Fibroblast of gingiva (primary cell): ENCODE measurements around the gene B3GNT7.
"Not testable (repeated sequence)": the region's sequence is repeated elsewhere in the genome, so short reads cannot be mapped to it uniquely, and the experiment has no call there.

Experiments
- DNase-seq: peaks from one replicate; pipeline ENCODE4 v3.0.0-alpha.2; 2011; ENCODE audit warnings: low read depth

B3GNT7 gene

GRCh38 chr2:231367178-231367577 lies 28.3 kb upstream of the B3GNT7 start:
- DNase-seq: no peak

GRCh38 chr2:231369580-231370428 lies 25.7 kb upstream of the B3GNT7 start:
- DNase-seq: no peak

- DNase-seq: no peak
Observed at GRCh38 chr2:231370429-231370748, 25.1 kb upstream of the B3GNT7 start.

- no peak for DNase-seq
Observed at GRCh38 chr2:231370749-231371429, 24.6 kb upstream of the B3GNT7 start.

- no peak for DNase-seq
Observed at GRCh38 chr2:231371430-231372054, 24.0 kb upstream of the B3GNT7 start.

- no peak for DNase-seq
Observed at GRCh38 chr2:231372326-231372725, 23.2 kb upstream of the B3GNT7 start.

GRCh38 chr2:231373184-231373583 lies 22.3 kb upstream of the B3GNT7 start:
- DNase-seq: no peak

GRCh38 chr2:231373786-231374349 lies 21.6 kb upstream of the B3GNT7 start:
- no peak for DNase-seq

GRCh38 chr2:231374771-231375170 lies 20.7 kb upstream of the B3GNT7 start:
- DNase-seq: no peak

- not testable (repeated sequence) for DNase-seq
Observed at GRCh38 chr2:231375994-231376615, 19.4 kb upstream of the B3GNT7 start.

- no peak for DNase-seq
Observed at GRCh38 chr2:231376857-231377256, 18.7 kb upstream of the B3GNT7 start.

- no peak for DNase-seq
Observed at GRCh38 chr2:231378026-231378722, 17.3 kb upstream of the B3GNT7 start.

GRCh38 chr2:231379266-231380215 lies 16.0 kb upstream of the B3GNT7 start:
- no peak for DNase-seq

GRCh38 chr2:231380307-231380706 lies 15.2 kb upstream of the B3GNT7 start:
- no peak for DNase-seq

GRCh38 chr2:231380991-231381847 lies 14.3 kb upstream of the B3GNT7 start:
- no peak for DNase-seq

- DNase-seq: no peak
Observed at GRCh38 chr2:231382116-231382515, 13.4 kb upstream of the B3GNT7 start.

- DNase-seq: no peak
Observed at GRCh38 chr2:231383416-231384108, 11.9 kb upstream of the B3GNT7 start.

GRCh38 chr2:231384109-231384435 lies 11.4 kb upstream of the B3GNT7 start:
- no peak for DNase-seq

- DNase-seq: no peak
Observed at GRCh38 chr2:231384970-231385369, 10.5 kb upstream of the B3GNT7 start.
